Adipocyte (in vitro differentiated cells): ENCODE data around the gene GMDS.

Source experiments
- DNase-seq: peaks from one replicate; pipeline ENCODE4 v3.0.0-alpha.2; 2015; ENCODE audit warnings: low read depth
- H3K27me3 ChIP-seq: replicated peaks from 2 replicates; pipeline ENCODE4 v1.7.0; 2013; ENCODE audit warnings: mild to moderate bottlenecking, low read length, moderate library complexity; ENCODE audit not compliant: control insufficient read depth, insufficient read depth
- H3K36me3 ChIP-seq: 2 replicates; pipeline ENCODE4 v1.7.0; 2013; ENCODE audit warnings: low read length, mild to moderate bottlenecking, moderate library complexity; ENCODE audit not compliant: control insufficient read depth, insufficient read depth, severe bottlenecking
- H3K4me1 ChIP-seq: 2 replicates; pipeline ENCODE4 v1.7.0; 2013; ENCODE audit warnings: mild to moderate bottlenecking, low read length, moderate library complexity; ENCODE audit not compliant: control insufficient read depth, insufficient read depth
- H3K4me3 ChIP-seq: 2 replicates; pipeline ENCODE4 v1.7.0; 2013; ENCODE audit warnings: mild to moderate bottlenecking, low read length, moderate library complexity
- H3K9ac ChIP-seq: 2 replicates; pipeline ENCODE4 v1.7.0; 2013; ENCODE audit warnings: mild to moderate bottlenecking, low read length, moderate library complexity
- H3K9me3 ChIP-seq: 2 replicates; pipeline ENCODE4 v1.7.0; 2013; ENCODE audit warnings: mild to moderate bottlenecking, low read length, moderate library complexity; ENCODE audit not compliant: control insufficient read depth

GMDS gene

DNA sequence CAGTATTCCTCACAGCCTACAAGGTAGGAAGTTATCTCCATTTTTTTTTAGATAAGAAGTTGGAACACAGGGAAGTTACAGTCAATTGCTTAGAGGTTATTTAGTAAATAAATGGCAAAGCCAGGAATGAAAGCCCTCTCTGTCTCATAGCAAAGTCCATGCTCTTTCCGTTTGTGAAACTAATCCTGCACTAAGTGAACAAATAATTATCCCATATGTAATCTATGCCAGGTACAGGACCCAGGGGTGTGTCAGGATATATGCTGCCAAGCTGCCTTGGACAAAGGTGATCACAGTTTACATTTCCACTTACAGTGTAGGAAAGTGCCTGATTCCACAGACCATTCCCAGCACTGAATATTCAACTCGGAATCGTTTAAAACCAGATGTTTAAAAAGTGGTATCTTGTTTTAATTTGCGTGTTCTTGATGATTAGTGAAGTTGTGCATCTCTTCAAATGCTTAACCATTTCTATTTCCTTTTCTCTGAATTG, 13.6 kb upstream of the GMDS start:
- no peaks in the 10 kb centered on the region for H3K27me3 ChIP-seq
- no peak for DNase-seq
- H3K4me3 ChIP-seq = no peak overlapping the region
- no peaks in the 10 kb centered on the region for H3K4me1 ChIP-seq
- peaks cover 6% of the 10 kb centered on the region for H3K9me3 ChIP-seq
- H3K9ac ChIP-seq = no peak overlapping the region
- peaks cover 2% of the 10 kb centered on the region for H3K36me3 ChIP-seq

DNA sequence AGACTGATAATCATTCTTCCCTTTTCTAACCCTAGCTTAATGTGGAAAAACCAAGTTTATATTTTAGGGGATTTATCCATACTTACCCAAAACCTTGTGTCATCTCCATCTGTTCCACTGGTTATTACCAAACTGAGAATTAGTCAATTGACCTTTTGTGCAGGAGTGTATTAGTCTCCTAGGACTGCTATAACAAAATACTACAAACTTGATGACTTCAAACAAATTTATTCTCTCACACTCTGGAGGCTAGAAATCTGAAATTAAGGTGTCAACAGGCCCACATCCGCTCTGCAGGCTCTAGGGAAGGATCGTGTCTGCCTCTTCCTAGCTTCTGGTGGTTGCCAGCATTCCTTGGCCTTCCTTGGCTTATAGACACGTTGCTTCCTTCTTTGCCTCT, 12.7 kb upstream of the GMDS start:
- Histone ChIP-seq H3K4me3 (no peak overlapping the region), H3K9ac (no peak overlapping the region), H3K27me3 (no peaks in the 10 kb centered on the region), H3K36me3 (no peaks in the 10 kb centered on the region), H3K9me3 (peaks cover 6% of the 10 kb centered on the region), H3K4me1 (no peaks in the 10 kb centered on the region)
- no peak for DNase-seq

DNA sequence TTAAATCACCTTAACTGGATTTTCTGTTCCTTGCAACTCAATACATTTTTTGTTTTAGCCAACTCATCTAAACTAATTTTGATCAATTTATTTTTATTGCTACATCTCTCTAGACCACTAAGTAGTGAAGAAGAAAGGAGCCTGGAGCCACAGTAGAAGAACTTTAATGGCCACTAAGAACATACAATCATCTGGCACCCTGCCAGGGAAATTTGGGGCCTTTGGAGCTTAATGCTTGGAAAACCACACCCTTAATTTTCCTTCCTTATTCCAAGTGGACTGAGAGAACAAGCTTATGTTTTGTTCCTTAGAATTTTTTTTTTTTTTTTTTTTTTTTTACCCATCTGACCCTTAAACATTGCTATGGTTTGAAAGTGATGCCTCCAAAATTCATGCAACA, 12.0 kb upstream of the GMDS start:
- Histone ChIP-seq H3K27me3 (no peaks in the 10 kb centered on the region), H3K4me3 (no peak overlapping the region), H3K9me3 (peaks cover 6% of the 10 kb centered on the region), H3K4me1 (no peaks in the 10 kb centered on the region), H3K9ac (no peak overlapping the region), H3K36me3 (no peaks in the 10 kb centered on the region)
- no peak for DNase-seq

DNA sequence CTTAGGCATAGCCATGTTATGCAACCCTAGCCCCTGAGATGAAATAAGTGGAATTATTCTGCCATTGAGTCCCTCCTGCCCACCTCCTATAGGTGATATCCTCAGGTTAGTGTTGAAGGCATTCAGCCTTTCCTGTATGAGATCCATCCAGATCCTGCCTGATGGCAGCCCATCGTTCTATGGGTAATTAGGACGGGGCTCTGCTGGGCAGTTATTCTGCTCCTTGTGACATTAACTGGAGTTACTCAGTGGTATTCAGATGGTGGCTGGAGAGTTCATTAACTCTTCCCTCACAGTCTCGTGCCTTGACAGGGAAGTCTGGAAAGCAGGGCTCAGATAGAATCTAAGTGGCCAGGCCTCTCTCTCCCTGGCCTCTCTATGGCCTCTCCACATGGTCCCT, 9.3 kb upstream of the GMDS start:
- DNase-seq = no peak
- peaks cover 6% of the 10 kb centered on the region for H3K9me3 ChIP-seq
- peaks cover 6% of the 10 kb centered on the region for H3K36me3 ChIP-seq
- no peak overlapping the region for H3K4me3 ChIP-seq
- no peaks in the 10 kb centered on the region for H3K27me3 ChIP-seq
- no peak overlapping the region for H3K9ac ChIP-seq
- no peaks in the 10 kb centered on the region for H3K4me1 ChIP-seq

DNA sequence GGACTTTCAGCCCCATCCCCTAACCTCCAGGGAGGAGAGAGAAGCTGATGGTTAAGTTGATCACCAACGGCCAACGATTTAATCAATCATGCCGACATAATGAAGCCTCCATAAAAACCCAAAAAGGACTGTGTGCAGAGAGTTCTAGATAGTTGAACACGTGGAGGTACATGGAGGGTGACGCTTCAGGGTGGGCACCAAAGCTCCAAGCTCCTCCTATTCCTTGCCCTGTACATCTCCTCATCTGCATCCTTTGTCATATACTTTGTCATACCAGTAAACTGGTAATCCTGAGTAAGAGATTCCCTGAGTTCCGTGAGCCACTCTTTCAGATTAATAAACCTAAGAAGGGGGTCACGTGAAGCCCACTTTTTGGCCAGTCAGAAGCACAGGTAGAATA, 3.7 kb upstream of the GMDS start:
- H3K9me3 ChIP-seq = no peaks in the 10 kb centered on the region
- H3K9ac ChIP-seq = no peak overlapping the region
- DNase-seq = no peak
- no peaks in the 10 kb centered on the region for H3K27me3 ChIP-seq
- peaks cover 14% of the 10 kb centered on the region for H3K4me1 ChIP-seq
- H3K4me3 ChIP-seq = no peak overlapping the region
- H3K36me3 ChIP-seq = peaks cover 6% of the 10 kb centered on the region

DNA sequence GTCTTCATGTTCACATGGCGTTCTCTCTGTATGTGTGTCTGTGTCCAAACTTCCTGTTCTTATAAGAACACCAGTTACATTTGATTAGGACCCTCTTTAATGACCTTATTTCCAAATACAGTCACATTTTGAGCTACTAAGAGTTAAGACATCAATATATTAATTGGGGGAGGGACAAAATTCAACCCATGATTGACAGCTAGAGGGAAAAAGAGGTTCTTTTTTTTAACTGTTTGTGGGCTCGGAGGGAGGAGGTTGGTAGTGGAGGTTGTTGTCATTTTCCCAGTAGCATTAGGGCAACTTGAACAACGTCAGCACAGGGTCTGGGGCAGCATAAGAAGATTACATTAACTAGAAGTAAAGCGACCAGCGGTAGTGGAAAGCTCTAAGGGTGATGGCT, 2.3 kb upstream of the GMDS start:
- Histone ChIP-seq H3K4me3 (no peak overlapping the region), H3K9ac (no peak overlapping the region), H3K4me1 (peaks cover 14% of the 10 kb centered on the region), H3K27me3 (no peaks in the 10 kb centered on the region), H3K36me3 (peaks cover 6% of the 10 kb centered on the region), H3K9me3 (no peaks in the 10 kb centered on the region)
- no peak for DNase-seq

DNA sequence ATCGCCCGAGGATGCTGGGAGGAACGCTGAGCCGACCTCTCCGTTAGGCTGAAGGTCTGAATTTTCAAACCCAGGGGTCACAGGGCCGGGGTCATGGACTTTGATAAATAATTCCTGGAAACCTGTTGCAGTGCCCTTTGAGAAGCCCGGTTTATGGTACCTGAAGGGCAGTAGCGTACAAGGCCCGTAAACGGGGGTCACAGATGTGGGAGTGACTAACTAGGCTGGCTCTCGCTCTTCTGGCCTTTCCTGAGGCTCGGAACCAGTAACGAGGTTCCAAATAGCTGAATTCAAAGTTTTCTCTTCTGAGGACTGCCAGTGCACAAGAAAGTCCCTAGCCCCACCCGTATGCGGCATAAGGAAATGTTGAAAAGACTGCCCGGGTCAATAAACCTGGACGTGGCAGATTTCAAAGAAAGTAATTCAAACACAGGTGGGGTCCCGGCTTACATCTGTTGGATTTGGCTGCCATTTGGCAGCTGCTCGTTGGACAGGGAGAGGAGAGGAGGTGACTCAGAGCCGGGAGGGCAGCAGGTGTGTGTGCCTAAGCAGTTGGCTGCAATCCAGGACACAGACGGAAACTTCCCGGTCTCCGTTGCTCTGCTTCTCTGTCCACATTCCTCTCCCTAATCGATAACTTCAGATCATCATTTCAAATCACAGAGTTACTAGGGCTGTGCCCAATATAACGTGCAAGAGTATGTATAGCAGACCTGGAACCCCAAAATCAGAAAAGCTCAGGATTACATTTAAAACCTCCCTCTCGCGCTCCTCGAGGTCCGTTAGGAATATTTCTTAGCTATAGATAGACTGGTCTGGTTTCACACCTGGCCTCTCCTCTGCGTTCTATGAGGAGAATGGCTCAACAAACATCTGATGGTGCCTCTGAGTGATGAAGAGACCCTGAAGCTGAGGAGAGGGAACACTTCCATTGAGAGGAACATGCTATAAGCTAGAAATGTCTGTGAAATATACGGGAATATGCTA, 765 bp upstream of the GMDS start:
- no peaks in the 10 kb centered on the region for H3K9me3 ChIP-seq
- H3K4me1 ChIP-seq = peaks cover 14% of the 10 kb centered on the region
- no peaks in the 10 kb centered on the region for H3K27me3 ChIP-seq
- H3K36me3 ChIP-seq = peaks cover 6% of the 10 kb centered on the region
- peak overlapping the region; percentile 91 for H3K9ac ChIP-seq
- peak overlapping the region; percentile 88 for H3K4me3 ChIP-seq
- peak; percentile 61 for DNase-seq

DNA sequence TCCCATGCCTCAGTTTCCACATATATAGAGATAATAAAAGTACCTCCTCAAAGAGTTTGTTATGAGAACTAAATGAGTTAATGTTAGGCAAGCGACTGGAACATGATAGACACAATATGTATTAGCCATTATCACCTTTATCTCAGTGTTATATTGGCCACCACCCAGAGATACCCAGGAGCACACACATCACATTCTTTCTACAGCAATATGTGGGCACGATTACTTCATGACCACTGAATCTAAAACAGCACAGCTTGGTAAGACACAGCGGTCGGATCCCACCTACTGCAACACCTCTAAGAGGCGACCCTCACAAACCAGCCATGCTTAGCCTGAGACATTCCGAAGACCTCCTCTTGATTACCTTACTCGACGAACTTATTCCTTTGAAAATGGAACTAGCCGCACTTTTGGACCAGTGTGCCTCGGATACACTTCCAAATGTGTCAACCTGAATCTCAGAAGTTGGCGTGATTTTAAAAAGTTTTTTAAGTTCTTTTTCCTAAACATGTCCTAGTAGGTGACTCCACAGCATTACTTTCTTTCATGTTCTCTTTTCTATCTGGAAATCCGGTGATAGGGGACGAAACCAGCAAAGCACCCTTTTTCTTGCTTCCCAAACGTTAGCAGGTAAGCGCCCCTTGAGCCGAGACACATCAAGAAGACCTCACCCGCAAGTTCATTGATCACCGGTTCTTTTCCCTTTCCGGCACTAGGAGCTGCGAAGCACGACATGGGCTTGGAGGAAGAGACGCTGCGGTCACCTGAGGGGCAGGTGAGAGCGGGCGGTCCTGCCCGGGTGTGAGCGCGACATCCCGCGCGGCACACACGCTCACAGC, 923 bp downstream of the GMDS start:
- no peaks in the 10 kb centered on the region for H3K27me3 ChIP-seq
- no peak for DNase-seq
- H3K36me3 ChIP-seq = no peaks in the 10 kb centered on the region
- peaks cover 14% of the 10 kb centered on the region for H3K4me1 ChIP-seq
- H3K9ac ChIP-seq = peak overlapping the region; percentile 91
- peak overlapping the region; percentile 88 for H3K4me3 ChIP-seq
- H3K9me3 ChIP-seq = no peaks in the 10 kb centered on the region

DNA sequence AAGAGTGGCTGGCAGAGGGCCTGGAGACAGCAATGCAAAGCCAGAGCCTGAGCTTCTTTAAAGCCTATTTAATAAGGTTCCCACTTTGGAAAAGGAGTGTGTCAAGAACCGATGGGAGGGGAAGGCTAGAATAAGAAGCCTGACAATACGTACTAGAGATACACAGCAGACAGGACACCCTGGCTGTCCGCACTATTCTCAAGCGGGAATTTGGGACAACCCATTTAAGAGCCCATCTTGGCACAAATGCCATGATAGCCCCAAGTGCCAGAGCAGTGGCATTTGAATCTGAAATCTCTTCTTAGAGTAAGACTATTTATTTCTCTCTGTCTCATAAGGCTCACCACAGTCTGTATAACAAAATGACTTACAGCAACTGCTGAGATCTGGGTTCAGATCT, 3.1 kb downstream of the GMDS start:
- no peak overlapping the region for H3K4me3 ChIP-seq
- H3K27me3 ChIP-seq = no peaks in the 10 kb centered on the region
- H3K9me3 ChIP-seq = no peaks in the 10 kb centered on the region
- no peaks in the 10 kb centered on the region for H3K36me3 ChIP-seq
- H3K9ac ChIP-seq = no peak overlapping the region
- peaks cover 14% of the 10 kb centered on the region for H3K4me1 ChIP-seq
- no peak for DNase-seq

DNA sequence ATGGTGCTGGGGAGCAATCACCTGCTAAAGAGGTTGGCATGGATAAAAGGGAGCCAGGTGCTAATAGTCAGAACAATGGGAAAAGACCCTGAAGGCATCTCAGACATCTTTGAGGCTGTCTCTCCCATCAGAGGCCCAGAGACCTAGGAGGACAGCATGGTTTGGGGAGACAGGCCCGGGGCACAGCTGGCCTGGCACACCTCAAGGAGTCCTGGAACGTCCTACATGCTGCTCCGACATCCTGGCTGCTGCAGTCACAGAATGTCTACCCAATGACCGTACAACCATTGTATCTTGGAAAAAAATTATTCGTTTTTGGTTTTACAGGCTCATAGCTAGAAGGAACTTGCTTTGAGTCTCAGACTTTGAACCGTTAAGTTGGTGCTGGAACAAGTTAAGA, 4.4 kb downstream of the GMDS start:
- no peak for DNase-seq
- H3K27me3 ChIP-seq = no peaks in the 10 kb centered on the region
- no peaks in the 10 kb centered on the region for H3K9me3 ChIP-seq
- H3K4me3 ChIP-seq = no peak overlapping the region
- no peak overlapping the region for H3K9ac ChIP-seq
- H3K4me1 ChIP-seq = peaks cover 16% of the 10 kb centered on the region
- H3K36me3 ChIP-seq = no peaks in the 10 kb centered on the region

DNA sequence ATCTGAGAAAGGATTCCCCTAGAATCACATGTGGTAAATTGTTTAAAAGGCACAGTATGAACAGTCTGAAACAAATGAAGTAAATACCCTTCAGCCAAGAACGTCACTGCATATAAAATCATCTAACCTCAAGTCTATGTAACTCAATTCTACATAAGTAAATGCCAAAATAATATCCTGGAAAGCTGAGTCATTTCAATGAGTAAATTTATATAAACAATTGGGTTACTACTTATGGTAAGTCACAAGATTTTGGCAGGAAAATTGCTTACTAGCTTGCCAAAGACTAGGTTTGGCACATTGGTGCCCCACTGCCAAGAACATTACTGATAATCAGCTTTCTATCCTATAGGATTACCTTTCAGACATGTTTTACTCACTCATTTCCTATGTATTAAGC, 8.4 kb downstream of the GMDS start:
- peak; percentile 86 for DNase-seq
- Histone ChIP-seq H3K27me3 (no peaks in the 10 kb centered on the region), H3K9ac (no peak overlapping the region), H3K4me1 (peaks cover 8% of the 10 kb centered on the region), H3K4me3 (no peak overlapping the region), H3K36me3 (no peaks in the 10 kb centered on the region), H3K9me3 (no peaks in the 10 kb centered on the region)
